Loucy (cell line): ENCODE measurements around the gene XDH.

ENCODE experiments used
- H2AFZ ChIP-seq: fragments of 200-600 bp; sonication (generic); 2 replicates; pipeline ENCODE4 v1.6.0; 2016; ENCODE audit warnings: antibody characterized with exemption, mild to moderate bottlenecking, low read length, moderate library complexity
- H3F3A ChIP-seq: fragments of 200-600 bp; 2 replicates; pipeline ENCODE4 v1.6.0; 2016; ENCODE audit warnings: antibody characterized with exemption, low read depth, mild to moderate bottlenecking
- H3K27me3 ChIP-seq: fragments of 200-600 bp; sonication (generic); 2 replicates; pipeline ENCODE4 v1.6.1; 2014; ENCODE audit warnings: low read length, mild to moderate bottlenecking; ENCODE audit not compliant: insufficient read depth, poor library complexity, severe bottlenecking
- H3K36me3 ChIP-seq: fragments of 200-600 bp; sonication (generic); 2 replicates; pipeline ENCODE4 v1.6.1; 2016; ENCODE audit warnings: low read length; ENCODE audit not compliant: insufficient read depth
- H3K4me1 ChIP-seq: fragments of 200-600 bp; sonication (generic); 2 replicates; pipeline ENCODE4 v1.5.1; 2014; ENCODE audit warnings: low read length, mild to moderate bottlenecking; ENCODE audit not compliant: insufficient read depth, poor library complexity, severe bottlenecking
- H3K4me2 ChIP-seq: fragments of 200-600 bp; sonication (generic); 2 replicates; pipeline ENCODE4 v1.6.0; 2014; ENCODE audit warnings: antibody characterized with exemption, low read length, low read depth, mild to moderate bottlenecking; ENCODE audit not compliant: poor library complexity, severe bottlenecking
- H3K4me3 ChIP-seq: fragments of 200-600 bp; sonication (generic); 2 replicates; pipeline ENCODE4 v1.5.1; 2014; ENCODE audit warnings: low read length, mild to moderate bottlenecking, mixed read lengths; ENCODE audit not compliant: poor library complexity, severe bottlenecking
- H3K79me2 ChIP-seq: fragments of 200-600 bp; sonication (generic); 2 replicates; pipeline ENCODE4 v1.6.1; 2014; ENCODE audit warnings: low read length; ENCODE audit not compliant: insufficient read depth
- H3K9ac ChIP-seq: fragments of 200-600 bp; sonication (generic); 2 replicates; pipeline ENCODE4 v1.6.0; 2014; ENCODE audit warnings: mild to moderate bottlenecking, low read depth, low read length, moderate library complexity; ENCODE audit not compliant: poor library complexity, severe bottlenecking
- H3K9me2 ChIP-seq: fragments of 200-600 bp; sonication (generic); replicated peaks from 2 replicates; pipeline ENCODE4 v1.6.1; 2016; ENCODE audit warnings: low read depth, low read length, mixed read lengths
- H3K9me3 ChIP-seq: fragments of 200-600 bp; sonication (generic); 2 replicates; pipeline ENCODE4 v1.6.1; 2014; ENCODE audit warnings: mild to moderate bottlenecking, antibody characterized with exemption, low read length, low read depth; ENCODE audit not compliant: insufficient read depth
- H4K20me1 ChIP-seq: fragments of 200-600 bp; sonication (generic); 2 replicates; pipeline ENCODE4 v1.6.0; 2014; ENCODE audit warnings: antibody characterized with exemption, low read length, mild to moderate bottlenecking; ENCODE audit not compliant: insufficient read depth, poor library complexity, severe bottlenecking
- EZH2phosphoT487 ChIP-seq: fragments of 200-600 bp; IDR thresholded peaks from 2 replicates; pipeline ENCODE4 v1.6.1; 2018; ENCODE audit warnings: antibody characterized with exemption, mild to moderate bottlenecking, moderate library complexity, borderline replicate concordance
- TF ChIP-seq, protein P1 (sequence below): fragments of 200-600 bp; sonication (generic); conservative IDR thresholded peaks from 2 replicates; pipeline ENCODE4 v1.5.1; 2014; ENCODE audit warnings: mild to moderate bottlenecking, antibody characterized with exemption, low read length

The XDH gene

GRCh38 chr2:31339696-31340095 lies 74.8 kb downstream of the XDH start:
- no peaks in the 10 kb centered on the region for H3F3A ChIP-seq
- H2AFZ ChIP-seq = no peak overlapping the region
- no peak for TF ChIP-seq EZH2phosphoT487
- TF ChIP-seq, protein P1, sequence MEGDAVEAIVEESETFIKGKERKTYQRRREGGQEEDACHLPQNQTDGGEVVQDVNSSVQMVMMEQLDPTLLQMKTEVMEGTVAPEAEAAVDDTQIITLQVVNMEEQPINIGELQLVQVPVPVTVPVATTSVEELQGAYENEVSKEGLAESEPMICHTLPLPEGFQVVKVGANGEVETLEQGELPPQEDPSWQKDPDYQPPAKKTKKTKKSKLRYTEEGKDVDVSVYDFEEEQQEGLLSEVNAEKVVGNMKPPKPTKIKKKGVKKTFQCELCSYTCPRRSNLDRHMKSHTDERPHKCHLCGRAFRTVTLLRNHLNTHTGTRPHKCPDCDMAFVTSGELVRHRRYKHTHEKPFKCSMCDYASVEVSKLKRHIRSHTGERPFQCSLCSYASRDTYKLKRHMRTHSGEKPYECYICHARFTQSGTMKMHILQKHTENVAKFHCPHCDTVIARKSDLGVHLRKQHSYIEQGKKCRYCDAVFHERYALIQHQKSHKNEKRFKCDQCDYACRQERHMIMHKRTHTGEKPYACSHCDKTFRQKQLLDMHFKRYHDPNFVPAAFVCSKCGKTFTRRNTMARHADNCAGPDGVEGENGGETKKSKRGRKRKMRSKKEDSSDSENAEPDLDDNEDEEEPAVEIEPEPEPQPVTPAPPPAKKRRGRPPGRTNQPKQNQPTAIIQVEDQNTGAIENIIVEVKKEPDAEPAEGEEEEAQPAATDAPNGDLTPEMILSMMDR = no peak
- no peaks in the 10 kb centered on the region for H3K36me3 ChIP-seq
- H3K27me3 ChIP-seq = no peaks in the 10 kb centered on the region
- no peak overlapping the region for H3K4me3 ChIP-seq
- H3K4me1 ChIP-seq = no peaks in the 10 kb centered on the region
- H3K4me2 ChIP-seq = no peak overlapping the region
- H3K9me2 ChIP-seq = no peaks in the 10 kb centered on the region
- H3K9ac ChIP-seq = no peak overlapping the region
- H3K9me3 ChIP-seq = no peaks in the 10 kb centered on the region
- H4K20me1 ChIP-seq = no peaks in the 10 kb centered on the region
- no peaks in the 10 kb centered on the region for H3K79me2 ChIP-seq

GRCh38 chr2:31337860-31338259 lies 76.7 kb downstream of the XDH start:
- Histone ChIP-seq H3K9ac (no peak overlapping the region), H3F3A (no peaks in the 10 kb centered on the region), H3K27me3 (no peaks in the 10 kb centered on the region), H4K20me1 (no peaks in the 10 kb centered on the region), H3K79me2 (no peaks in the 10 kb centered on the region), H3K4me3 (no peak overlapping the region), H3K36me3 (no peaks in the 10 kb centered on the region), H2AFZ (no peak overlapping the region), H3K4me2 (no peak overlapping the region), H3K9me3 (no peaks in the 10 kb centered on the region), H3K4me1 (no peaks in the 10 kb centered on the region), H3K9me2 (no peaks in the 10 kb centered on the region)
- TF ChIP-seq, protein P1 = no peak
- TF ChIP-seq EZH2phosphoT487 = no peak

DNA sequence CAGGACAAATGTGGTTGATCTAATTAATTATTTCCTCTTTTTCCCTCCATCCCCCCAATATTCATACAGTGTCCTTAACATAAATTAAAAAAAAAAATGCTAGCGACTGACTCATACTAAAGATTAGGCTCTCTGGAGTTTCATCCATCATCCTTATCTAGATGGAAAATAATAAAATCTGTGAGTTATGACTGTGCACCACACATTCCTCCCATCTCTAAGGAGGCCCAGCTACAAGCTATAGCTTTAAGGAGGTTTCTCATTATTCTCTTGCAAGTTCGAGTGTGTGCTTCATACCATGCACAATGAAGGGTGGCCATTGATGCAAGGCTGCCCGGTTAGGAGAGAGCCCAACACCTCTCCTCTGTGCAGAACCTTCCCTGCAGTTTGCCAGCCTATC lies 77.3 kb downstream of the XDH start:
- no peak for TF ChIP-seq EZH2phosphoT487
- TF ChIP-seq, protein P1 = no peak
- Histone ChIP-seq H3K36me3 (no peaks in the 10 kb centered on the region), H3K27me3 (no peaks in the 10 kb centered on the region), H4K20me1 (no peaks in the 10 kb centered on the region), H3K4me2 (no peak overlapping the region), H3K79me2 (no peaks in the 10 kb centered on the region), H3K9me2 (no peaks in the 10 kb centered on the region), H3K9ac (no peak overlapping the region), H3F3A (no peaks in the 10 kb centered on the region), H3K9me3 (no peaks in the 10 kb centered on the region), H3K4me1 (no peaks in the 10 kb centered on the region), H2AFZ (no peak overlapping the region), H3K4me3 (no peak overlapping the region)
